Naive thymus-derived CD4-positive, alpha-beta T cell (primary cell): Measurements from ENCODE around the gene PDE3A. TPM values are rescaled to one million over a fixed set of nuclear protein-coding genes. Genes with fewer than 3 reads are reported as not detected.

Source experiments
- ATAC-seq: fragments of 150-1000 bp; cut with Tn5 transposase; 2 replicates; pipeline ENCODE4 v1.10.0; 2021; ENCODE audit warnings: mild to moderate bottlenecking, moderate library complexity
- CTCF ChIA-PET: fragments of 350-600 bp; sonication (Branson Sonifier 250); formaldehyde crosslinking; loops from one replicate; lab custom pipeline; 2021; ENCODE audit warnings: antibody characterized with exemption; lab: Charles Lee
- POLR2A ChIA-PET: fragments of 350-600 bp; sonication (Branson Sonifier 250); formaldehyde crosslinking; loops from one replicate; lab custom pipeline; 2021; ENCODE audit warnings: antibody characterized with exemption, inconsistent platforms; lab: Charles Lee
- DNase-seq, 9 donors: peaks; one replicate each; pipeline versions ENCODE4 v3.0.0 to v3.0.0-alpha.2; 2020 to 2022; ENCODE audit warnings: mixed read lengths in 1 of 9
- H3K27ac ChIP-seq: one replicate; pipeline ENCODE4 v1.7.0; 2013; ENCODE audit warnings: mild to moderate bottlenecking, low read depth, low read length, moderate library complexity
- H3K27me3 ChIP-seq, 2 donors: one replicate each; pipeline ENCODE4 v1.7.0; 2013; ENCODE audit warnings: low read length in 2 of 2, mild to moderate bottlenecking in 2 of 2, moderate library complexity in 2 of 2; ENCODE audit not compliant: control insufficient read depth in 2 of 2, insufficient read depth in 2 of 2
- H3K36me3 ChIP-seq, 3 experiments: 1 replicate in 2 of 3; 2 replicates in 1 of 3; pipeline ENCODE4 v1.7.0; 2013; ENCODE audit warnings: low read length in 3 of 3, mild to moderate bottlenecking in 3 of 3, moderate library complexity in 1 of 3; ENCODE audit not compliant: insufficient read depth in 3 of 3, control insufficient read depth in 2 of 3
- H3K4me1 ChIP-seq, 2 donors: one replicate each; pipeline ENCODE4 v1.7.0; 2013; ENCODE audit warnings: low read length in 2 of 2, mild to moderate bottlenecking in 2 of 2, moderate library complexity in 1 of 2; ENCODE audit not compliant: control insufficient read depth in 2 of 2, insufficient read depth in 2 of 2
- H3K4me3 ChIP-seq: 2 replicates; pipeline ENCODE4 v1.7.0; 2013; ENCODE audit warnings: mild to moderate bottlenecking, low read length
- H3K9me3 ChIP-seq, 3 experiments: 1 replicate in 2 of 3; 2 replicates in 1 of 3; pipeline ENCODE4 v1.7.0; 2013; ENCODE audit warnings: low read length in 3 of 3; ENCODE audit not compliant: control insufficient read depth in 2 of 3
- H3K27ac Mint-ChIP-seq, 9 donors: one replicate each; pipeline ENCODE4 v1.8.0; 2020 to 2022; ENCODE audit warnings: mixed read lengths in 9 of 9, mild to moderate bottlenecking in 8 of 9, moderate library complexity in 5 of 9, inconsistent platforms in 2 of 9
- H3K27me3 Mint-ChIP-seq, 5 donors: one replicate each; pipeline ENCODE4 v1.8.0; 2021 to 2022; ENCODE audit warnings: mixed read lengths in 5 of 5, mild to moderate bottlenecking in 1 of 5
- H3K36me3 Mint-ChIP-seq, 5 donors: one replicate each; pipeline ENCODE4 v1.8.0; 2020 to 2022; ENCODE audit warnings: mixed read lengths in 5 of 5, mild to moderate bottlenecking in 3 of 5, inconsistent platforms in 1 of 5
- H3K4me1 Mint-ChIP-seq, 7 donors: one replicate each; pipeline ENCODE4 v1.8.0; 2020 to 2022; ENCODE audit warnings: mixed read lengths in 7 of 7, mild to moderate bottlenecking in 3 of 7, inconsistent platforms in 1 of 7
- H3K4me3 Mint-ChIP-seq, 10 donors: one replicate each; pipeline ENCODE4 v1.8.0; 2020 to 2022; ENCODE audit warnings: mild to moderate bottlenecking in 10 of 10, mixed read lengths in 10 of 10, moderate library complexity in 6 of 10, inconsistent platforms in 2 of 10
- H3K9me3 Mint-ChIP-seq, 11 donors: one replicate each; pipeline ENCODE4 v1.8.0; 2020 to 2022; ENCODE audit warnings: mixed read lengths in 11 of 11, mild to moderate bottlenecking in 4 of 11, inconsistent platforms in 1 of 11, moderate library complexity in 1 of 11
- intact Hi-C, 2 donors: fragments of 100-400 bp; cut with micrococcal nuclease; formaldehyde crosslinking; loops; one replicate each; pipeline ENCODE4 v1.15.1; 2023
- polyA plus RNA-seq, 2 donors: library from polyadenylated mRNA; unstranded; fragments of 300-500 nt; fragmentation: Illumina TruSeq; gene quantifications; one replicate each; pipeline ENCODE4 v1.2.3, GENCODE V29; 2021
- total RNA-seq, 6 experiments: library from RNA in 5 of 6; stranded (reverse) in 5 of 6; gene quantifications; 1 replicate in 5 of 6; 2 replicates in 1 of 6; pipeline ENCODE4 v1.2.3 and lab custom pipeline; 2021 to 2026

The PDE3A gene
- total and polyA plus RNA-seq, 7 experiments from 2014 or later, result 0.42 TPM; not detected in 6

GRCh38 chr12:20403230-20403629, 34.9 kb downstream of the PDE3A start:
- ATAC-seq, result no peak
- no peaks in the 10 kb centered on the region for H3K36me3 Mint-ChIP-seq
- Histone ChIP-seq H3K36me3 (no peaks in the 10 kb centered on the region), H3K9me3 (no peaks in the 10 kb centered on the region), H3K27me3 (no peaks in the 10 kb centered on the region), H3K4me3 (no peak overlapping the region), H3K27ac (no peak overlapping the region), H3K4me1 (no peaks in the 10 kb centered on the region)
- H3K4me3 Mint-ChIP-seq, result no peak overlapping the region
- H3K27me3 Mint-ChIP-seq, result peaks cover 0 to 5% (median 0%) of the 10 kb centered on the region in 5 donors
- peaks cover 0 to 5% (median 0%) of the 10 kb centered on the region in 7 donors for H3K4me1 Mint-ChIP-seq
- intact Hi-C loops, result no loop called here
- no peak overlapping the region for H3K27ac Mint-ChIP-seq
- no peak for DNase-seq
- ChIA-PET POLR2A (no interaction called here), CTCF (no interaction called here)
- H3K9me3 Mint-ChIP-seq, result peaks cover 0 to 11% (median 2%) of the 10 kb centered on the region in 11 donors

GRCh38 chr12:20404576-20405346, 36.4 kb downstream of the PDE3A start:
- ChIA-PET POLR2A (no interaction called here), CTCF (no interaction called here)
- Mint-ChIP-seq H3K27ac (no peak overlapping the region), H3K36me3 (no peaks in the 10 kb centered on the region), H3K4me3 (no peak overlapping the region), H3K4me1 (peaks cover 0 to 3% (median 0%) of the 10 kb centered on the region in 7 donors), H3K9me3 (peaks cover 0 to 11% (median 0%) of the 10 kb centered on the region in 11 donors), H3K27me3 (peaks cover 0 to 5% (median 0%) of the 10 kb centered on the region in 5 donors)
- no peaks in the 10 kb centered on the region for H3K4me1 ChIP-seq
- no peak overlapping the region for H3K27ac ChIP-seq
- H3K36me3 ChIP-seq, result no peaks in the 10 kb centered on the region
- H3K4me3 ChIP-seq, result no peak overlapping the region
- DNase-seq, result no peak
- intact Hi-C loops, result no loop called here
- H3K9me3 ChIP-seq, result no peaks in the 10 kb centered on the region
- H3K27me3 ChIP-seq, result no peaks in the 10 kb centered on the region
- ATAC-seq, result peak; percentile 66

GRCh38 chr12:20409607-20410377, 41.5 kb downstream of the PDE3A start:
- no peaks in the 10 kb centered on the region for H3K36me3 ChIP-seq
- intact Hi-C loops, result no loop called here
- Mint-ChIP-seq H3K36me3 (peaks cover 0 to 3% (median 0%) of the 10 kb centered on the region in 5 donors), H3K4me3 (no peak overlapping the region), H3K9me3 (peaks cover 0 to 12% (median 0%) of the 10 kb centered on the region in 11 donors), H3K4me1 (peaks cover 0 to 3% (median 0%) of the 10 kb centered on the region in 7 donors), H3K27me3 (peaks cover 0 to 5% (median 0%) of the 10 kb centered on the region in 5 donors), H3K27ac (no peak overlapping the region)
- no peaks in the 10 kb centered on the region for H3K9me3 ChIP-seq
- H3K4me3 ChIP-seq, result no peak overlapping the region
- DNase-seq (no peak), ATAC-seq (no peak)
- ChIA-PET CTCF (no interaction called here), POLR2A (no interaction called here)
- H3K27me3 ChIP-seq, result no peaks in the 10 kb centered on the region
- no peak overlapping the region for H3K27ac ChIP-seq
- no peaks in the 10 kb centered on the region for H3K4me1 ChIP-seq

- no peaks in the 10 kb centered on the region for H3K4me1 ChIP-seq
- no peaks in the 10 kb centered on the region for H3K36me3 ChIP-seq
- no peak overlapping the region for H3K4me3 ChIP-seq
- ChIA-PET POLR2A (no interaction called here), CTCF (no interaction called here)
- Mint-ChIP-seq H3K4me3 (no peak overlapping the region), H3K4me1 (no peaks in the 10 kb centered on the region), H3K9me3 (peaks cover 0 to 12% (median 0%) of the 10 kb centered on the region in 11 donors), H3K27me3 (peaks cover 0 to 5% (median 0%) of the 10 kb centered on the region in 5 donors), H3K36me3 (peaks cover 0 to 3% (median 0%) of the 10 kb centered on the region in 5 donors), H3K27ac (no peak overlapping the region)
- H3K27ac ChIP-seq, result no peak overlapping the region
- ATAC-seq (no peak), DNase-seq (no peak)
- no peaks in the 10 kb centered on the region for H3K27me3 ChIP-seq
- no peaks in the 10 kb centered on the region for H3K9me3 ChIP-seq
- intact Hi-C loops, result no loop called here
Observed at GRCh38 chr12:20410734-20411133, 42.4 kb downstream of the PDE3A start.

GRCh38 chr12:20411345-20411744, 43.0 kb downstream of the PDE3A start:
- H3K4me1 ChIP-seq, result no peaks in the 10 kb centered on the region
- no peaks in the 10 kb centered on the region for H3K4me1 Mint-ChIP-seq
- H3K27me3 Mint-ChIP-seq, result peaks cover 0 to 5% (median 0%) of the 10 kb centered on the region in 5 donors
- no peak for DNase-seq
- no peaks in the 10 kb centered on the region for H3K9me3 ChIP-seq
- no peak overlapping the region for H3K4me3 ChIP-seq
- H3K27ac Mint-ChIP-seq, result no peak overlapping the region
- no peak overlapping the region for H3K27ac ChIP-seq
- H3K36me3 Mint-ChIP-seq, result peaks cover 0 to 3% (median 0%) of the 10 kb centered on the region in 5 donors
- intact Hi-C loops, result no loop called here
- POLR2A ChIA-PET, result no interaction called here
- CTCF ChIA-PET, result no interaction called here
- H3K36me3 ChIP-seq, result no peaks in the 10 kb centered on the region
- ATAC-seq, result no peak
- H3K4me3 Mint-ChIP-seq, result no peak overlapping the region
- peaks cover 0 to 10% (median 0%) of the 10 kb centered on the region in 11 donors for H3K9me3 Mint-ChIP-seq
- no peaks in the 10 kb centered on the region for H3K27me3 ChIP-seq

- ChIA-PET POLR2A (no interaction called here), CTCF (interaction anchor here (0.6 kb wide), 1 partner anchor 229 kb away, joined by 4 read pairs; no protein-coding TSS in a partner anchor)
Observed at GRCh38 chr12:20415028-20415427, 46.7 kb downstream of the PDE3A start.

More at GRCh38 chr12:20415028-20415427, 46.7 kb downstream of the PDE3A start:
- Mint-ChIP-seq H3K27me3 (peaks cover 0 to 4% (median 0%) of the 10 kb centered on the region in 5 donors), H3K9me3 (peaks cover 0 to 10% (median 0%) of the 10 kb centered on the region in 11 donors), H3K4me1 (no peaks in the 10 kb centered on the region), H3K36me3 (peaks cover 0 to 3% (median 0%) of the 10 kb centered on the region in 5 donors), H3K27ac (no peak overlapping the region), H3K4me3 (no peak overlapping the region)
- Histone ChIP-seq H3K4me1 (no peaks in the 10 kb centered on the region), H3K27ac (no peak overlapping the region), H3K9me3 (no peaks in the 10 kb centered on the region), H3K27me3 (no peaks in the 10 kb centered on the region), H3K4me3 (no peak overlapping the region), H3K36me3 (no peaks in the 10 kb centered on the region)
- DNase-seq, result no peak
- no peak for ATAC-seq
- intact Hi-C loops, result no loop called here
